NT2/D1 (cell line): ENCODE results near the gene TRIM37.

Source experiments
- DNase-seq: peaks from one replicate; pipeline ENCODE4 v3.0.0-alpha.2; 2011; ENCODE audit warnings: low read depth, low spot score
- H3K27me3 ChIP-seq: 2 replicates; pipeline ENCODE4 v1.6.0; 2011; ENCODE audit warnings: mild to moderate bottlenecking; ENCODE audit not compliant: insufficient read length, insufficient read depth
- H3K36me3 ChIP-seq: 2 replicates; pipeline ENCODE4 v1.6.1; 2011; ENCODE audit warnings: mild to moderate bottlenecking, low read length, mixed read lengths; ENCODE audit not compliant: insufficient read depth, insufficient read length
- H3K4me1 ChIP-seq: 2 replicates; pipeline ENCODE4 v1.5.1; 2011; ENCODE audit not compliant: insufficient read depth, insufficient read length
- H3K4me3 ChIP-seq: 2 replicates; pipeline ENCODE4 v1.5.1; 2011; ENCODE audit warnings: low read depth; ENCODE audit not compliant: insufficient read length
- H3K9ac ChIP-seq: 2 replicates; pipeline ENCODE4 v1.6.0; 2011; ENCODE audit warnings: low read depth; ENCODE audit not compliant: insufficient read length
- H3K9me3 ChIP-seq: 2 replicates; pipeline ENCODE4 v1.5.1; 2011; ENCODE audit warnings: mild to moderate bottlenecking, low read length; ENCODE audit not compliant: insufficient read depth
- SUZ12 ChIP-seq: IDR thresholded peaks from 2 replicates; pipeline ENCODE4 v1.6.1; 2011; ENCODE audit not compliant: insufficient read length, insufficient read depth; ENCODE audit errors: extremely low read depth
- YY1 ChIP-seq: IDR thresholded peaks from 2 replicates; pipeline ENCODE4 v1.6.1; 2011; ENCODE audit not compliant: insufficient read length, insufficient read depth
- ZNF274 ChIP-seq: IDR thresholded peaks from 2 replicates; pipeline ENCODE4 v1.6.1; 2011; ENCODE audit warnings: mild to moderate bottlenecking, low read depth, low read length

Gene TRIM37

DNA sequence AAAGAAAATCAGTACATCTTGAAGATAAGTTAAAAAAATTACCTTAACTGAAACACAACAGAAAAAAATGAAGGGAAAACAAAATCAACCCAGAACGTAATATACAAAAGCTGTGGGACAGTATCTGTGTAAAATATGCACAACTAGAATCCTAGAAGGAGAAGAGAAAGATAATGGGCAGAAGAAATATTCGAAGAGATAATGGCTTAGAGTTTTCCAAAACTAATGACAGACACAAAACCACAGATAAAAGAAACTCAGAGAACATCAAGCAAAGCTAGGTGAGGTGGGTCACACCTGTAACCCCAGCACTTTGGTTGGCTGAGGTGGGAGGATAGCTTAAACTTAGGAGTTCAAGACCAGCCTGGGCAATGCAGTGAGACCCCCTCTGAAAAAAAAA is 117.1 kb downstream of the TRIM37 start:
- Histone ChIP-seq H3K27me3 (no peaks in the 10 kb centered on the region), H3K4me1 (peaks cover 5% of the 10 kb centered on the region), H3K9ac (no peak overlapping the region), H3K36me3 (no peaks in the 10 kb centered on the region), H3K4me3 (no peak overlapping the region), H3K9me3 (peaks cover 6% of the 10 kb centered on the region; the same call in 1 of the 2 replicates)
- DNase-seq = no peak
- TF ChIP-seq YY1 (no peak), SUZ12 (no peak), ZNF274 (no peak)

DNA sequence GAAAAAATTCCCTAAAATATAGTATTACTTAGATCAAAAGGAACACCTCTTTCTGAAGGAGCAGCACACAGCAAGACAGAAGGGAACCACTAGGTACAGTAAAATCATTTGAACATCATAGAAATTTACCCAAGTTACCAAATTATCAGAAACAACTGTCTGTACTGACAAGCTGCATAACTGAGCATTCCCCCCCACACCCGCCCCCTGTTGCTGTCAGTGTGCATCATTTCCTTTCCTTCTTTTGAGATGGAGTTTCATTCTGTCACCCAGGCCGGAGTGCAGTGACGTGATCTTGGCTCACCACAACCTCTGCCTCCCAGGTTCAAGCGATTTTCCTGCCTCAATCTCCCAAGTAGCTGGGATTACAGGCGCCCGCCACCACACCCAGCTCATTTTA is 120.7 kb downstream of the TRIM37 start:
- H3K27me3 ChIP-seq = no peaks in the 10 kb centered on the region
- H3K4me3 ChIP-seq = no peak overlapping the region
- TF ChIP-seq YY1 (no peak), ZNF274 (no peak), SUZ12 (no peak)
- no peak for DNase-seq
- H3K4me1 ChIP-seq = peaks cover 3% of the 10 kb centered on the region
- no peak overlapping the region for H3K9ac ChIP-seq
- no peaks in the 10 kb centered on the region for H3K36me3 ChIP-seq
- no peaks in the 10 kb centered on the region for H3K9me3 ChIP-seq

DNA sequence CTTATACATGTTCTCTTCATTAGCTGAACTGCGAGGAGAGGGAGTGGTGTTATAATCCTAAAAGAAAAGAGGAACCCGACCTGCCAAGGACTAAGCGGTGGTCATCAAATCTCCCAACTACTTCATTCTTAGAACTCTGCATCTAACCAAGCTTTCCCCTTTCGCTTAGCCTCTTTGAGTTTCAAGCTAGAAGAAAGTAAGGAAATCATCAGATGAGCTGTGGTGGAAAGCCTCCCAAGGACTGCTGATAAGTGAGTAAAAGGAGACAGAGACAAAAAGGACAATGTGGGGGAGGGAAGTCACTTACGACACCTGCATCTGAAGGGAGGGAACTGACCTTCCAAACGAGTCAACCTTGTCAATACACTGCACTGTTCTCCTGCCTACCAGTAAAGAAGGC is 121.3 kb downstream of the TRIM37 start:
- Histone ChIP-seq H3K36me3 (no peaks in the 10 kb centered on the region), H3K4me3 (no peak overlapping the region), H3K9me3 (no peaks in the 10 kb centered on the region), H3K9ac (no peak overlapping the region), H3K4me1 (peaks cover 3% of the 10 kb centered on the region), H3K27me3 (no peaks in the 10 kb centered on the region)
- no peak for DNase-seq
- TF ChIP-seq ZNF274 = no peak
- no peak for TF ChIP-seq SUZ12
- no peak for TF ChIP-seq YY1

DNA sequence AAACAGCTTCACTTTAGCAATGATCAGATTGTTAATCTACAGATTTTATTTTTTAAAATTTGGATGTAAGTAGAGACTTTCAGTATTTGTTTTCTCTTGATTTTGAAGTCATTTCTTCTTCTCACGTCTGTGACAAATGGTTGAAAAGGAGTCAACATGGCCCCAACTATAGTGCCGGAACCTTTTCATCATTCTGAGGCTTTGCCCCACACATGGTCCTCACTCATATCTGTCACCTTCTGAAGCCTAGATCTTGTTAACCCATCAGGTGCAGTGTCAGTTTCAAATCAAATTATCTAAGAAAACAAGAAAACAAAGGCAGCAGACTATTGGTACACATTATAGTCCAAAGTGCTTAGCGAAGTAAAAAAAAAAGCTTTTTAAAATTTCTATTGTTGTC is 124.1 kb downstream of the TRIM37 start:
- no peaks in the 10 kb centered on the region for H3K27me3 ChIP-seq
- H3K36me3 ChIP-seq = no peaks in the 10 kb centered on the region
- TF ChIP-seq ZNF274 (no peak), YY1 (no peak), SUZ12 (no peak)
- no peak overlapping the region for H3K4me3 ChIP-seq
- no peak overlapping the region for H3K9ac ChIP-seq
- DNase-seq = no peak
- H3K9me3 ChIP-seq = no peaks in the 10 kb centered on the region
- no peaks in the 10 kb centered on the region for H3K4me1 ChIP-seq

DNA sequence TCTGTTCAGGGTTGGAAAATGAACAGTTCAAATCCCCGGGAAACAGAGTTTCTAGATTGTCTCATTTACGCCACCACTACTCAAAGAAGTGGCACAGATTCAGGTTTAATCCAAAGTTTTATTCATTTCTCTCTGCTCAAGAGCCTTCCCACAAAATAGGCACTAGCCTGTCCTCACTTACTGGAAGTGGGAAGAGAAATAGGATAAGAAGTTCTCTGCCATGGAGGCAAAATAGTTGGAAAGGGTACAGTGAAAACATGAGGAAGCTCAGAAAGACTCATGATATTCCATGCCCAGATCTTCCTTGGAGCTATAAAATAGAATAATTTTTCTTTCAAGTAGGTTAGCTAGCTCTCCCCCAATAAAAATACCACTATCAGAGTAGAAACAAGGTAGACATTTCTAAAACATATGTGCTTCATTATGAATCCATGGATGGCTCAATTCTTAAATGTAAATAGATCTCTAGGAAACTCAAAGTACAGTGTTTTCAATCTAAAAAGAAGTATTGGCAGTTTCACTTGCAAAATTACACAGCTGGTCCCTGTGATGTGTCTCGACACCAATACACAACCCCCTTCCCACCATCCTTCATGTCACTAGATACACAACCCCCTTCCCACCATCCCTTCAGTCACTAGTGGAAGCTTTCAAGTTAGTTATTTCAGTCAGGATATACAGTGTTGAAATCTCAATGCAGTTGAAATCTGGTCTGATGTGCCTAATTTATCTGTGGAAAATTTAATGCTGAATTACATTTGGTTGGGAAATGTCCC is 125.8 kb downstream of the TRIM37 start:
- H3K9ac ChIP-seq = no peak overlapping the region
- no peaks in the 10 kb centered on the region for H3K36me3 ChIP-seq
- H3K9me3 ChIP-seq = no peaks in the 10 kb centered on the region
- TF ChIP-seq SUZ12 (no peak), YY1 (no peak), ZNF274 (no peak)
- no peaks in the 10 kb centered on the region for H3K4me1 ChIP-seq
- no peak overlapping the region for H3K4me3 ChIP-seq
- no peak for DNase-seq
- H3K27me3 ChIP-seq = no peaks in the 10 kb centered on the region

DNA sequence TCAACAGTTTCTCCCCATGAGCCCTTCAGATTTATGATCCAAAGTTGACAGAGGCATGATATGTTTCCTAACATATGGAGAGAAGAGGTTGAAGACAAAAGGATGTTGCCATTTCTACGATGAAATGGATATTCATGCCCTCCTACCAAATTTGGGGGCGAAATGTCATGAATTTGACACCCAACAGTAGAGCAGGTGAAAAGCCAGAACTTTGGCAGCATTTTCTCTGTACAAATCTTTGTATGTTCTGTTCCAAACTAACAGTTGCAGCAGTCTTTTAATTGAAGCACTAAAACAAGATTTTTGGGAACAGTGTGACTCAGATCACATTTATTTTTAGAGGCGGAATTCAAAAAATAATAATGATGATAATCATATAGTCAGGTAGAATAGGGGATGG is 130.1 kb downstream of the TRIM37 start:
- H3K4me1 ChIP-seq = no peaks in the 10 kb centered on the region
- no peak overlapping the region for H3K9ac ChIP-seq
- H3K36me3 ChIP-seq = no peaks in the 10 kb centered on the region
- TF ChIP-seq YY1 (no peak), SUZ12 (no peak), ZNF274 (no peak)
- no peak overlapping the region for H3K4me3 ChIP-seq
- no peaks in the 10 kb centered on the region for H3K27me3 ChIP-seq
- no peak for DNase-seq
- H3K9me3 ChIP-seq = no peaks in the 10 kb centered on the region

DNA sequence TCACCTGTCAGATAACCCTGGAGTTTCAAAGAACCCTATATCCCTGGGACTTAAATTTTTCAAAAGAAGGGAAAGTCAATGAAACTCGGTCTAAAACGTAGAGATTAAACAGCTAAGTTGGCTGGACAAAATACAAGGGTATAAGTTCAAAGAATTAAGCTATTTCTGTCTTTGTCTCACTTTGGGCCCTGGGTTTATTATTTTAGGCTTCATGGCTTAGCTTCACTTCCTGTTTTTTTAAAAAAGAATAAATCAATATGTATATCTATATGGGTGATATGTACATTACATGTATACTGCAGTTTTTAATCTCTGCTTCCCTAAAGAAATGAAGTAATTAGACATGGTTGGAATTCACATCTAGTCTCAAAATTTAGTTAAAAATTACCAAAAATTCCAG is 132.3 kb downstream of the TRIM37 start:
- no peak for TF ChIP-seq ZNF274
- no peak for TF ChIP-seq SUZ12
- no peak for TF ChIP-seq YY1
- Histone ChIP-seq H3K4me1 (no peaks in the 10 kb centered on the region), H3K27me3 (no peaks in the 10 kb centered on the region), H3K9ac (no peak overlapping the region), H3K4me3 (no peak overlapping the region), H3K9me3 (no peaks in the 10 kb centered on the region), H3K36me3 (no peaks in the 10 kb centered on the region)
- DNase-seq = no peak
